Measurements from ENCODE around the gene CHCHD4. TPM values are rescaled to one million over a fixed set of nuclear protein-coding genes. Genes with fewer than 3 reads are reported as not detected.

The CHCHD4 gene
- total and polyA plus RNA-seq, 2 of the 8 experiments (the other 6 are each of a cell fraction or from before 2014, with no cell fraction given): 15.0 to 22.3 TPM

DNA sequence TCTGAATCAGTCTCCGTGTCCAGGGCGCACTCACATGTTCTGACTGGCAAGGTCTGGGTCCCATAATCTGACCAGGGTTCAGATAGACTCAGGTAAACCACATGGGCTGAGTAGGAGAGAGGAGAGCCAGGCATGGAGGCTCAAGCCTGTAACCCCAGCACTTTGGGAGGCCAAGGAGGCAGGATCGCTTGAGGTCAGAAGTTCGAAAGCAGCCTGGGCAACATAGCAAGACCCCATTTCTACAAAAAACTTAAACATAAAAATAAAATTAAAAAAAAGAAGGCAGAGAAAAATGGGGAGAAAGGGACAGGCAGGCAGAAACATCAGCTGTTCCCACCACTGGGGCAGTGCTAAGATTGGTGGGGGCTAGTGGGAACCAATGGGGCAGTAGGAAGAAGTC is 5.6 kb upstream of the CHCHD4 start:
- Histone ChIP-seq H3K9me3 (ENCODE audit: insufficient read depth in 2 of 2, low read depth in 1 of 2, low read length in 1 of 2) (no peaks in the 10 kb centered on the region), H4K5ac (ENCODE audit: insufficient read length, low read depth, low read length) (no peak overlapping the region), H2BK15ac (ENCODE audit: low read length) (no peak overlapping the region), H2BK5ac (ENCODE audit: low read depth, low read length) (no peak overlapping the region), H2BK20ac (ENCODE audit: low read length) (no peak overlapping the region), H3K4me3 (ENCODE audit: extremely low read depth in 1 of 4, insufficient read depth in 2 of 4, low read depth in 3 of 4, low read length in 4 of 4) (no peak overlapping the region), H3K9ac (replicated peaks in 1 of 4; ENCODE audit: extremely low read depth in 1 of 4, low read depth in 3 of 4, low read length in 3 of 4) (no peak overlapping the region), H3K56ac (replicated peaks; ENCODE audit: insufficient read length, low read depth, low read length) (no peak overlapping the region), H3K14ac (ENCODE audit: insufficient read length) (no peak overlapping the region), H3K27me3 (replicated peaks in 1 of 4; ENCODE audit: control insufficient read depth in 3 of 4, extremely low read depth in 1 of 4, insufficient read depth in 3 of 4, low read length in 3 of 4) (no peaks in the 10 kb centered on the region), H2BK12ac (ENCODE audit: low read depth, low read length) (no peak overlapping the region), H3K79me2 (ENCODE audit: control insufficient read depth in 1 of 2, insufficient read depth in 2 of 2, low read length in 2 of 2) (peaks cover 7 to 22% of the 10 kb centered on the region in 2 experiments), H4K91ac (replicated peaks; ENCODE audit: insufficient read length, low read length) (no peak overlapping the region), H3K27ac (ENCODE audit: low read depth, low read length) (no peak overlapping the region), H3K79me1 (ENCODE audit: low read depth, low read length) (peaks cover 5% of the 10 kb centered on the region), H4K20me1 (replicated peaks in 1 of 2; ENCODE audit: control insufficient read depth in 1 of 2, insufficient read depth in 2 of 2, low read length in 2 of 2) (peaks cover 2 to 18% of the 10 kb centered on the region in 2 experiments), H3K4me1 (replicated peaks in 1 of 4; ENCODE audit: control insufficient read depth in 3 of 4, insufficient read depth in 4 of 4, low read length in 3 of 4) (peaks cover 0 to 7% (median 6%) of the 10 kb centered on the region in 4 experiments; a peak in 5 of 7 replicates), H3K4me2 (ENCODE audit: insufficient read depth in 1 of 2, low read depth in 2 of 2, low read length in 2 of 2) (no peak overlapping the region), H3K23ac (ENCODE audit: insufficient read length) (no peak overlapping the region), H2BK120ac (replicated peaks; ENCODE audit: low read depth, low read length) (no peak overlapping the region), H2AFZ (ENCODE audit: low read length) (no peak overlapping the region), H3K4ac (replicated peaks; ENCODE audit: insufficient read length, low read depth, low read length) (no peak overlapping the region), H2AK5ac (ENCODE audit: low read depth, low read length) (no peak overlapping the region), H3K36me3 (ENCODE audit: control insufficient read depth in 2 of 4, insufficient read depth in 4 of 4, low read length in 3 of 4) (peaks cover 12 to 36% (median 25%) of the 10 kb centered on the region in 4 experiments), H4K8ac (ENCODE audit: extremely low read depth, insufficient read depth, low read length) (no peak overlapping the region; the same call in 1 of the 2 replicates), H3K18ac (ENCODE audit: extremely low read depth, low read length) (no peak overlapping the region), H3K23me2 (ENCODE audit: low read depth, low read length) (peaks cover 6% of the 10 kb centered on the region; the same call in 1 of the 2 replicates)
- ChIA-PET CTCF (ENCODE audit: partially characterized antibody) (no interaction called here), POLR2A (ENCODE audit: partially characterized antibody) (interaction anchor here (2.3 kb wide), 1 partner anchor 14 kb away, joined by 7 read pairs; no protein-coding TSS in a partner anchor)
- FAIRE-seq (no peak), DNase-seq (ENCODE audit: low read depth in 1 of 2, low spot score in 2 of 2) (no peak)
- WGBS, 2 experiments (ENCODE audit: extremely low coverage in 1 of 2, insufficient coverage in 1 of 2, insufficient read length in 1 of 2, insufficient replicate concordance in 2 of 2, low coverage in 1 of 2, low lambda C conversion rate in 2 of 2, missing lambda C conversion rate in 1 of 2): 93% methylated on average over 4 of the region's 4 CpGs; no CpG with 5 or more reads in 1 of the 2 experiments

Measured in H1 (cell line).